Measurements from ENCODE around the gene ENTHD1. TPM values are rescaled to one million over a fixed set of nuclear protein-coding genes. Genes with fewer than 3 reads are reported as not detected.

Gene ENTHD1
- total and polyA plus RNA-seq, 10 of the 15 experiments (the other 5 are each of a cell fraction or from before 2014, with no cell fraction given): 0.09 to 0.52 (median 0.21) TPM; not detected in 1

DNA sequence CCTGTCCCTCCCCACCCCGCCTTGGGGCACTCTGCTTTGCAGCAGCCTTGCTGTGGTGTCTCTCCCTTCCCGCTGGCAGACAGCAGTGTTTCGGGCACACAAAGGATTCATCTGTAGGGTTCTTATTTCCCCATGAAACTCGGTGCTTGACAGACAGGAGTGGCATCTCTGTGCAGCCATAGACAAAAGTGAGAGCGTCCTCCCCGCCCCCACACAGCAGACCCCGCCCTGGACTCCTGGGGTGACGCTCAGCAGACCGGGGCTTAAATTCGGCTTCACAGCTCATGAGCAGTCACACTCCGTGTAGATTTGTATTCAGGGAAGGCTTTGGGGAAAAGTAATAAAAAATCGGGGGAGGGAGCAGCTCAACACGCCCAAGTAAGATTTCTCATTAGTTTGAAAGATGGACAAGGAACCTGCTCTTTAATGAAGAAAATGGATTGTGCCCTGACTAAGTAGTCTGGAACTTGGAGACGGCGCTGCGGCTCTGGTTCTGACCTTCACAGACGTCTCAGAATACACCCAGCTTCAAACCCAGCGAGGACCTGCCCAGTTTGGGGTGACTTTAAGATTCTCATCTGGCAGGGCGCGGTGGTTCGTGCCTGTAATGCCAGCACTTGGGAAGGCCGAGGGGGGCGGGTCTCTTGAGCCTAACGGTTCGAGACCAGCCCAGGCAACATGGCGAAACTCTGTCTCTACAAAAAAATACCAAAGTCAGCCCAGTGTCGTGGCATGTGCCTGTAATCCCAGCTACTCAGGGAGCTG is 187.0 kb downstream of the ENTHD1 start (continued):
- TF ChIP-seq POLR2AphosphoS2 (IDR thresholded peaks at IDR 0.05; ENCODE audit: low read depth, low read length): no peak
- no peak for TF ChIP-seq IKZF1 (conservative IDR thresholded peaks at IDR 0.05)

- Histone ChIP-seq H3K36me3 (ENCODE audit: control insufficient read depth in 2 of 2, insufficient read depth in 2 of 2, low read length in 1 of 2) (no peaks in the 10 kb centered on the region), H3K4me1 (ENCODE audit: control insufficient read depth, insufficient read depth, low read length) (no peaks in the 10 kb centered on the region), H4K20me1 (ENCODE audit: control insufficient read depth, insufficient read depth) (no peaks in the 10 kb centered on the region), H3K4me3 (no peak overlapping the region), H3K4me2 (ENCODE audit: control insufficient read depth, insufficient read depth) (no peak overlapping the region), H3K27me3 (replicated peaks in 1 of 2; ENCODE audit: control insufficient read depth in 2 of 2, insufficient read depth in 2 of 2, low read length in 1 of 2) (peaks cover 3 to 10% of the 10 kb centered on the region in 2 experiments), H3K27ac (ENCODE audit: control insufficient read depth, insufficient read depth) (no peak overlapping the region), H3K79me2 (ENCODE audit: control insufficient read depth, insufficient read depth, low read length) (no peaks in the 10 kb centered on the region), H3K9ac (ENCODE audit: control insufficient read depth, insufficient read depth, low read length) (no peak overlapping the region), H2AFZ (ENCODE audit: control insufficient read depth, low read depth, low read length) (no peak overlapping the region), H3K9me3 (replicated peaks; ENCODE audit: control insufficient read depth, insufficient read depth, low read length) (no peaks in the 10 kb centered on the region)
- POLR2A ChIA-PET: no interaction called here
- RAD21 ChIA-PET (ENCODE audit: unreplicated experiment): interaction anchor here (1.2 kb wide), 1 partner anchor 318 kb away, joined by 3 read pairs; no protein-coding TSS in a partner anchor
- in situ Hi-C loops (cut with MboI) (no loop called here), intact Hi-C loops (cut with micrococcal nuclease; ENCODE audit: unreplicated experiment) (no loop called here)
- 62% methylated on average over 12 of the region's 12 CpGs for WGBS (ENCODE audit: insufficient coverage, insufficient replicate concordance, low lambda C conversion rate, missing lambda C conversion rate)
- FAIRE-seq (no peak), DNase-seq (ENCODE audit: low read depth, low spot score) (no peak), ATAC-seq (no peak)
- CTCF ChIA-PET: no interaction called here
- no TSS peak for BruUV-seq (replicated peaks)
- TF ChIP-seq SREBF1 (IDR thresholded peaks at IDR 0.05; ENCODE audit: low read length): no peak
- no peak for TF ChIP-seq MYC (IDR thresholded peaks at IDR 0.05; ENCODE audit: insufficient read depth, insufficient read length, insufficient replicate concordance, low read length, severe bottlenecking)
- no peak for TF ChIP-seq NFYA (IDR thresholded peaks at IDR 0.05; ENCODE audit: borderline replicate concordance, low read depth, low read length)
- no peak for TF ChIP-seq GABPA (IDR thresholded peaks at IDR 0.05; ENCODE audit: low read depth)
- no peak for TF ChIP-seq RAD51 (IDR thresholded peaks at IDR 0.05)
- TF ChIP-seq, protein P1, sequence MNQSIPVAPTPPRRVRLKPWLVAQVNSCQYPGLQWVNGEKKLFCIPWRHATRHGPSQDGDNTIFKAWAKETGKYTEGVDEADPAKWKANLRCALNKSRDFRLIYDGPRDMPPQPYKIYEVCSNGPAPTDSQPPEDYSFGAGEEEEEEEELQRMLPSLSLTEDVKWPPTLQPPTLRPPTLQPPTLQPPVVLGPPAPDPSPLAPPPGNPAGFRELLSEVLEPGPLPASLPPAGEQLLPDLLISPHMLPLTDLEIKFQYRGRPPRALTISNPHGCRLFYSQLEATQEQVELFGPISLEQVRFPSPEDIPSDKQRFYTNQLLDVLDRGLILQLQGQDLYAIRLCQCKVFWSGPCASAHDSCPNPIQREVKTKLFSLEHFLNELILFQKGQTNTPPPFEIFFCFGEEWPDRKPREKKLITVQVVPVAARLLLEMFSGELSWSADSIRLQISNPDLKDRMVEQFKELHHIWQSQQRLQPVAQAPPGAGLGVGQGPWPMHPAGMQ (IDR thresholded peaks at IDR 0.05; ENCODE audit: borderline replicate concordance): no peak
- TF ChIP-seq FOS (IDR thresholded peaks at IDR 0.05; ENCODE audit: borderline replicate concordance, extremely low read depth, insufficient read length): no peak
- TF ChIP-seq ZZZ3 (IDR thresholded peaks at IDR 0.05; ENCODE audit: control insufficient read depth, insufficient read length, low read depth): no peak
- TF ChIP-seq, protein P2, sequence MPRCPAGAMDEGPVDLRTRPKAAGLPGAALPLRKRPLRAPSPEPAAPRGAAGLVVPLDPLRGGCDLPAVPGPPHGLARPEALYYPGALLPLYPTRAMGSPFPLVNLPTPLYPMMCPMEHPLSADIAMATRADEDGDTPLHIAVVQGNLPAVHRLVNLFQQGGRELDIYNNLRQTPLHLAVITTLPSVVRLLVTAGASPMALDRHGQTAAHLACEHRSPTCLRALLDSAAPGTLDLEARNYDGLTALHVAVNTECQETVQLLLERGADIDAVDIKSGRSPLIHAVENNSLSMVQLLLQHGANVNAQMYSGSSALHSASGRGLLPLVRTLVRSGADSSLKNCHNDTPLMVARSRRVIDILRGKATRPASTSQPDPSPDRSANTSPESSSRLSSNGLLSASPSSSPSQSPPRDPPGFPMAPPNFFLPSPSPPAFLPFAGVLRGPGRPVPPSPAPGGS (IDR thresholded peaks at IDR 0.05; ENCODE audit: borderline replicate concordance, insufficient read depth, low read depth, low read length, poor library complexity, severe bottlenecking): no peak
- TF ChIP-seq FOXM1 (IDR thresholded peaks at IDR 0.05; ENCODE audit: low read depth, low read length): no peak
- TF ChIP-seq EZH2 (IDR thresholded peaks at IDR 0.05; ENCODE audit: borderline replicate concordance, control insufficient read depth, low read depth, low read length): no peak
- no peak for TF ChIP-seq SMARCA5 (IDR thresholded peaks at IDR 0.05)
- TF ChIP-seq RCOR1 (conservative IDR thresholded peaks at IDR 0.05; ENCODE audit: low read depth, low read length): no peak
- TF ChIP-seq RB1 (IDR thresholded peaks at IDR 0.05; ENCODE audit: borderline replicate concordance): no peak
- no peak for TF ChIP-seq USF2 (IDR thresholded peaks at IDR 0.05; ENCODE audit: borderline replicate concordance, low read depth, low read length)
- TF ChIP-seq TCF7 (IDR thresholded peaks at IDR 0.05; ENCODE audit: borderline replicate concordance): no peak
- SMC1A ChIA-PET (ENCODE audit: uncharacterized antibody, unreplicated experiment): no interaction called here
Observed at GRCh38 chr22:39705386-39705785, 188.2 kb downstream of the ENTHD1 start.

All from GM12878 (cell line).